Activated naive CD8-positive, alpha-beta T cell treated with anti-CD3 and anti-CD28 coated beads, Interleukin-2, amount 50 U/mL, for 24 hours (primary cell): ENCODE data around the gene PPP2R3B.

Experiments
- ATAC-seq: fragments of 150-1000 bp; cut with Tn5 transposase; one replicate; pipeline ENCODE4 v1.10.0; 2021
- DNase-seq: peaks from one replicate; pipeline ENCODE4 v3.0.0; 2021
- H3K27ac Mint-ChIP-seq: one replicate; pipeline ENCODE4 v1.8.0; 2021; ENCODE audit warnings: mild to moderate bottlenecking, mixed read lengths
- H3K27me3 Mint-ChIP-seq: one replicate; pipeline ENCODE4 v1.8.0; 2021; ENCODE audit warnings: mixed read lengths
- H3K36me3 Mint-ChIP-seq: one replicate; pipeline ENCODE4 v1.8.0; 2021; ENCODE audit warnings: low read depth, mixed read lengths
- H3K4me1 Mint-ChIP-seq: one replicate; pipeline ENCODE4 v1.8.0; 2021; ENCODE audit warnings: mixed read lengths
- H3K4me3 Mint-ChIP-seq: one replicate; pipeline ENCODE4 v1.8.0; 2021; ENCODE audit warnings: mild to moderate bottlenecking, moderate library complexity, mixed read lengths
- H3K9me3 Mint-ChIP-seq: one replicate; pipeline ENCODE4 v1.8.0; 2021; ENCODE audit warnings: mixed read lengths

PPP2R3B gene

GRCh38 chrX:347351-348117 is 39.2 kb downstream of the PPP2R3B start:
- no peak overlapping the region for H3K27ac Mint-ChIP-seq
- no peak overlapping the region for H3K4me3 Mint-ChIP-seq
- no peak for ATAC-seq
- no peaks in the 10 kb centered on the region for H3K4me1 Mint-ChIP-seq
- H3K36me3 Mint-ChIP-seq = peaks cover 2% of the 10 kb centered on the region
- no peak for DNase-seq
- H3K9me3 Mint-ChIP-seq = no peaks in the 10 kb centered on the region
- no peaks in the 10 kb centered on the region for H3K27me3 Mint-ChIP-seq

- ATAC-seq = no peak
- no peak overlapping the region for H3K27ac Mint-ChIP-seq
- H3K27me3 Mint-ChIP-seq = no peaks in the 10 kb centered on the region
- DNase-seq = no peak
- H3K4me1 Mint-ChIP-seq = no peaks in the 10 kb centered on the region
- no peak overlapping the region for H3K4me3 Mint-ChIP-seq
- no peaks in the 10 kb centered on the region for H3K9me3 Mint-ChIP-seq
- H3K36me3 Mint-ChIP-seq = peaks cover 6% of the 10 kb centered on the region
Observed at GRCh38 chrX:346034-346813, 40.5 kb downstream of the PPP2R3B start.

GRCh38 chrX:345020-345925 is 41.4 kb downstream of the PPP2R3B start:
- no peak for ATAC-seq
- Mint-ChIP-seq H3K27ac (no peak overlapping the region), H3K36me3 (peaks cover 6% of the 10 kb centered on the region), H3K27me3 (no peaks in the 10 kb centered on the region), H3K9me3 (no peaks in the 10 kb centered on the region), H3K4me1 (no peaks in the 10 kb centered on the region), H3K4me3 (no peak overlapping the region)
- DNase-seq = no peak

GRCh38 chrX:344371-344901 is 42.3 kb downstream of the PPP2R3B start:
- Mint-ChIP-seq H3K9me3 (no peaks in the 10 kb centered on the region), H3K36me3 (peaks cover 6% of the 10 kb centered on the region), H3K27ac (no peak overlapping the region), H3K4me1 (no peaks in the 10 kb centered on the region), H3K4me3 (no peak overlapping the region), H3K27me3 (no peaks in the 10 kb centered on the region)
- ATAC-seq (no peak), DNase-seq (no peak)

GRCh38 chrX:341541-342101 is 45.1 kb downstream of the PPP2R3B start:
- H3K4me3 Mint-ChIP-seq = no peak overlapping the region
- DNase-seq = no peak
- ATAC-seq = no peak
- peaks cover 13% of the 10 kb centered on the region for H3K36me3 Mint-ChIP-seq
- H3K27me3 Mint-ChIP-seq = no peaks in the 10 kb centered on the region
- H3K27ac Mint-ChIP-seq = no peak overlapping the region
- H3K9me3 Mint-ChIP-seq = no peaks in the 10 kb centered on the region
- H3K4me1 Mint-ChIP-seq = no peaks in the 10 kb centered on the region

GRCh38 chrX:340641-341423 is 45.9 kb downstream of the PPP2R3B start:
- H3K4me1 Mint-ChIP-seq = no peaks in the 10 kb centered on the region
- H3K36me3 Mint-ChIP-seq = peaks cover 18% of the 10 kb centered on the region
- H3K27ac Mint-ChIP-seq = no peak overlapping the region
- ATAC-seq = no peak
- no peak for DNase-seq
- no peaks in the 10 kb centered on the region for H3K9me3 Mint-ChIP-seq
- H3K27me3 Mint-ChIP-seq = no peaks in the 10 kb centered on the region
- H3K4me3 Mint-ChIP-seq = no peak overlapping the region

GRCh38 chrX:340121-340520 is 46.6 kb downstream of the PPP2R3B start:
- no peaks in the 10 kb centered on the region for H3K27me3 Mint-ChIP-seq
- H3K4me3 Mint-ChIP-seq = no peak overlapping the region
- ATAC-seq (no peak), DNase-seq (no peak)
- H3K27ac Mint-ChIP-seq = no peak overlapping the region
- H3K36me3 Mint-ChIP-seq = peaks cover 18% of the 10 kb centered on the region
- H3K4me1 Mint-ChIP-seq = no peaks in the 10 kb centered on the region
- no peaks in the 10 kb centered on the region for H3K9me3 Mint-ChIP-seq

GRCh38 chrX:338836-339400 is 47.8 kb downstream of the PPP2R3B start:
- Mint-ChIP-seq H3K9me3 (no peaks in the 10 kb centered on the region), H3K27ac (no peak overlapping the region), H3K36me3 (peaks cover 18% of the 10 kb centered on the region), H3K4me3 (no peak overlapping the region), H3K4me1 (no peaks in the 10 kb centered on the region), H3K27me3 (no peaks in the 10 kb centered on the region)
- DNase-seq (no peak), ATAC-seq (no peak)

GRCh38 chrX:338281-338835 is 48.3 kb downstream of the PPP2R3B start:
- H3K4me1 Mint-ChIP-seq = no peaks in the 10 kb centered on the region
- H3K27me3 Mint-ChIP-seq = no peaks in the 10 kb centered on the region
- ATAC-seq (no peak), DNase-seq (no peak)
- no peaks in the 10 kb centered on the region for H3K9me3 Mint-ChIP-seq
- H3K27ac Mint-ChIP-seq = no peak overlapping the region
- peaks cover 18% of the 10 kb centered on the region for H3K36me3 Mint-ChIP-seq
- no peak overlapping the region for H3K4me3 Mint-ChIP-seq

GRCh38 chrX:337331-337831 is 49.3 kb downstream of the PPP2R3B start:
- H3K27me3 Mint-ChIP-seq = no peaks in the 10 kb centered on the region
- DNase-seq = no peak
- H3K9me3 Mint-ChIP-seq = no peaks in the 10 kb centered on the region
- peaks cover 18% of the 10 kb centered on the region for H3K36me3 Mint-ChIP-seq
- no peak overlapping the region for H3K27ac Mint-ChIP-seq
- no peak for ATAC-seq
- no peak overlapping the region for H3K4me3 Mint-ChIP-seq
- H3K4me1 Mint-ChIP-seq = no peaks in the 10 kb centered on the region

- H3K36me3 Mint-ChIP-seq = peaks cover 14% of the 10 kb centered on the region
- DNase-seq = no peak
- no peak for ATAC-seq
- no peaks in the 10 kb centered on the region for H3K27me3 Mint-ChIP-seq
- H3K4me1 Mint-ChIP-seq = peaks cover 2% of the 10 kb centered on the region
- H3K9me3 Mint-ChIP-seq = no peaks in the 10 kb centered on the region
- H3K4me3 Mint-ChIP-seq = no peak overlapping the region
- no peak overlapping the region for H3K27ac Mint-ChIP-seq
Observed at GRCh38 chrX:336227-336626, 50.5 kb downstream of the PPP2R3B start.

GRCh38 chrX:335758-336155 is 51.0 kb downstream of the PPP2R3B start:
- DNase-seq = no peak
- Mint-ChIP-seq H3K4me1 (peaks cover 2% of the 10 kb centered on the region), H3K4me3 (no peak overlapping the region), H3K27me3 (no peaks in the 10 kb centered on the region), H3K27ac (no peak overlapping the region), H3K36me3 (peaks cover 14% of the 10 kb centered on the region), H3K9me3 (no peaks in the 10 kb centered on the region)
- ATAC-seq = no peak
